ENCODE results near the gene CABLES2. TPM values are rescaled to one million over a fixed set of nuclear protein-coding genes. Genes with fewer than 3 reads are reported as not detected.

The CABLES2 gene
- total and polyA plus RNA-seq, 2 of the 4 experiments (the other 2 are of a cell fraction) = 1.4 to 5.1 TPM

- no peak within 1 kb of the TSS for H2AFZ ChIP-seq (replicated peaks; ENCODE audit: low read length, poor library complexity)
- ChIA-PET POLR2A (ENCODE audit: unreplicated experiment) (no interaction called here), CTCF (no interaction called here)
- no peak for ATAC-seq (ENCODE audit: low read depth)
- H4K20me1 ChIP-seq (ENCODE audit: insufficient read depth, low read length) = no peaks in the 10 kb centered on the region
- no peak within 1 kb of the TSS for H4K5ac ChIP-seq (ENCODE audit: low read depth, low read length)
- dilution Hi-C loops (cut with HindIII; ENCODE audit: low sequenced_read_pairs, unreplicated experiment) = no loop called here
- no peak within 1 kb of the TSS for H3K56ac ChIP-seq (ENCODE audit: extremely low read depth, insufficient read depth, low read length)
- H3K4me3 ChIP-seq (ENCODE audit: insufficient read depth, low read depth, low read length) = no peak within 1 kb of the TSS
- in situ Hi-C loops (cut with MboI; ENCODE audit: low sequenced_read_pairs) = no loop called here
- no peak within 1 kb of the TSS for H4K8ac ChIP-seq (ENCODE audit: low read depth in 2 of 2, low read length in 2 of 2)
- H2AK9ac ChIP-seq (replicated peaks; ENCODE audit: low read depth, low read length, poor library complexity) = no peak within 1 kb of the TSS
- no peak within 1 kb of the TSS for H3K4ac ChIP-seq (ENCODE audit: low read depth, low read length)
- H3K4me1 ChIP-seq (ENCODE audit: control insufficient read depth, insufficient read depth, low read length) = no peaks in the 10 kb centered on the region
- no peak within 1 kb of the TSS for H3K27ac ChIP-seq (ENCODE audit: insufficient read depth, low read length)
- intact Hi-C loops (cut with micrococcal nuclease) = no loop called here
- DNase-seq = no peak
- H3K18ac ChIP-seq (ENCODE audit: low read depth, low read length) = no peak within 1 kb of the TSS
- H3K9me1 ChIP-seq (ENCODE audit: insufficient read depth, low read length) = no peaks in the 10 kb centered on the region
- H2BK5ac ChIP-seq (ENCODE audit: low read depth, low read length, poor library complexity, severe bottlenecking) = no peak within 1 kb of the TSS
- no peak within 1 kb of the TSS for H2BK15ac ChIP-seq (ENCODE audit: low read depth, low read length)
- TF ChIP-seq MAFK (IDR thresholded peaks at IDR 0.05; ENCODE audit: low read depth, low read length) (no peak), MXI1 (IDR thresholded peaks at IDR 0.05; ENCODE audit: borderline replicate concordance, low read depth, low read length) (no peak), RAD21 (IDR thresholded peaks at IDR 0.05; ENCODE audit: low read length) (no peak), RCOR1 (IDR thresholded peaks at IDR 0.05; ENCODE audit: insufficient replicate concordance, low read length) (no peak), BHLHE40 (IDR thresholded peaks at IDR 0.05; ENCODE audit: low read depth, low read length) (no peak), CHD1 (IDR thresholded peaks at IDR 0.05; ENCODE audit: low read depth, low read length) (no peak)
- TF ChIP-seq, protein P1, sequence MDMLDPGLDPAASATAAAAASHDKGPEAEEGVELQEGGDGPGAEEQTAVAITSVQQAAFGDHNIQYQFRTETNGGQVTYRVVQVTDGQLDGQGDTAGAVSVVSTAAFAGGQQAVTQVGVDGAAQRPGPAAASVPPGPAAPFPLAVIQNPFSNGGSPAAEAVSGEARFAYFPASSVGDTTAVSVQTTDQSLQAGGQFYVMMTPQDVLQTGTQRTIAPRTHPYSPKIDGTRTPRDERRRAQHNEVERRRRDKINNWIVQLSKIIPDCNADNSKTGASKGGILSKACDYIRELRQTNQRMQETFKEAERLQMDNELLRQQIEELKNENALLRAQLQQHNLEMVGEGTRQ (IDR thresholded peaks at IDR 0.05; ENCODE audit: low read depth, low read length) = no peak
- H3K9me3 ChIP-seq (ENCODE audit: control insufficient read depth, insufficient read depth, low read length) = no peaks in the 10 kb centered on the region
- H2AK5ac ChIP-seq (ENCODE audit: low read depth, low read length) = no peak within 1 kb of the TSS
- H3K4me2 ChIP-seq (ENCODE audit: low read depth, low read length) = no peak within 1 kb of the TSS
- no peak within 1 kb of the TSS for H3K9ac ChIP-seq (ENCODE audit: low read depth, low read length)
- BruUV-seq (replicated peaks) = no TSS peak
- H3K79me1 ChIP-seq (ENCODE audit: low read depth in 1 of 2, low read length in 2 of 2) = no peaks in the 10 kb centered on the region
- no peak within 1 kb of the TSS for H4K91ac ChIP-seq (ENCODE audit: insufficient read depth, low read depth, low read length)
- H3K14ac ChIP-seq (replicated peaks; ENCODE audit: low read depth, low read length) = no peak within 1 kb of the TSS
- no peak within 1 kb of the TSS for H2BK120ac ChIP-seq (ENCODE audit: low read depth, low read length)
- no peak within 1 kb of the TSS for H3K23ac ChIP-seq (ENCODE audit: low read depth, low read length)
- H3K27me3 ChIP-seq (ENCODE audit: control insufficient read depth, insufficient read depth, low read length) = peaks cover 44% of the 10 kb centered on the region
- WGBS, 2 experiments (ENCODE audit: extremely low coverage in 2 of 2, insufficient read length in 1 of 2) = 61% methylated on average over 24 of the region's 28 CpGs; no CpG with 5 or more reads in 1 of the 2 experiments
- no peaks in the 10 kb centered on the region for H3K36me3 ChIP-seq (ENCODE audit: control insufficient read depth, insufficient read depth, low read length)
- H2BK20ac ChIP-seq (ENCODE audit: low read depth, low read length) = no peak within 1 kb of the TSS
Measured at GRCh38 chr20:62427172-62428001, 20.3 kb upstream of the CABLES2 start, which contains the start of gene RBBP8NL. Gene RBBP8NL, minus strand, starts transcription at chr20:62427539. Its CDS starts 7,892 bp downstream, at chr20:62419647.

Measured in IMR-90 (cell line).